Fibroblast of lung (primary cell): ENCODE results near the gene DCDC2. TPM values are rescaled to one million over a fixed set of nuclear protein-coding genes. Genes with fewer than 3 reads are reported as not detected.

Experiments
- DNase-seq, 2 donors: peaks; one replicate each; pipeline versions ENCODE4 v3.0.0 to v3.0.0-alpha.2; 2010; ENCODE audit warnings: low read depth in 2 of 2
- H2AFZ ChIP-seq: 2 replicates; pipeline ENCODE4 v1.5.1; 2012; ENCODE audit warnings: low read length, control low read depth, inconsistent platforms
- H3K27ac ChIP-seq: 2 replicates; pipeline ENCODE4 v1.5.1; 2011; ENCODE audit warnings: low read length, control low read depth; ENCODE audit not compliant: insufficient read depth
- H3K27me3 ChIP-seq: 2 replicates; pipeline ENCODE4 v1.5.1; 2011; ENCODE audit warnings: mild to moderate bottlenecking, low read length; ENCODE audit not compliant: control insufficient read depth, insufficient read depth
- H3K36me3 ChIP-seq: 2 replicates; pipeline ENCODE4 v1.5.1; 2011; ENCODE audit warnings: low read length; ENCODE audit not compliant: control insufficient read depth, insufficient read depth
- H3K4me1 ChIP-seq: 2 replicates; pipeline ENCODE4 v1.5.1; 2011; ENCODE audit warnings: low read length; ENCODE audit not compliant: control insufficient read depth, insufficient read depth; ENCODE audit errors: extremely low read depth
- H3K4me2 ChIP-seq: 2 replicates; pipeline ENCODE4 v1.5.1; 2011; ENCODE audit warnings: low read length, control low read depth; ENCODE audit not compliant: insufficient read depth; ENCODE audit errors: extremely low read depth
- H3K4me3 ChIP-seq, 4 experiments: fragments of 200-600 bp in 1 of 4; sonication (generic) in 1 of 4; replicated peaks in 1 of 4; 2 replicates each; pipeline ENCODE4 v1.5.1; 2011 to 2016; ENCODE audit warnings: low read length in 4 of 4, low read depth in 3 of 4, mild to moderate bottlenecking in 3 of 4, control low read depth in 2 of 4, inconsistent platforms in 1 of 4, mixed read lengths in 1 of 4; ENCODE audit not compliant: insufficient read depth in 1 of 4; ENCODE audit errors: control extremely low read depth in 1 of 4
- H3K79me2 ChIP-seq: 2 replicates; pipeline ENCODE4 v1.5.1; 2012; ENCODE audit warnings: mild to moderate bottlenecking, low read length, inconsistent platforms; ENCODE audit not compliant: control insufficient read depth, insufficient read depth
- H3K9ac ChIP-seq: 2 replicates; pipeline ENCODE4 v1.5.1; 2011; ENCODE audit warnings: mild to moderate bottlenecking, low read length, control low read depth; ENCODE audit not compliant: insufficient read depth
- H3K9me3 ChIP-seq: 2 replicates; pipeline ENCODE4 v1.5.1; 2012; ENCODE audit warnings: low read depth, low read length; ENCODE audit not compliant: control insufficient read depth, insufficient read depth
- H4K20me1 ChIP-seq: 2 replicates; pipeline ENCODE4 v1.5.1; 2011; ENCODE audit warnings: low read length; ENCODE audit not compliant: control insufficient read depth, insufficient read depth; ENCODE audit errors: extremely low read depth
- CTCF ChIP-seq, 2 donors: IDR thresholded peaks in 1 of 2; conservative IDR thresholded peaks in 1 of 2; 1 replicate in 1 of 2; 2 replicates in 1 of 2; pipeline ENCODE4 v1.5.1; 2011 to 2012; ENCODE audit warnings: low read length in 2 of 2, control low read depth in 1 of 2, inconsistent platforms in 1 of 2, low read depth in 1 of 2, mild to moderate bottlenecking in 1 of 2
- EZH2 ChIP-seq: IDR thresholded peaks from 2 replicates; pipeline ENCODE4 v1.5.1; 2012; ENCODE audit warnings: low read length, control low read depth, mild to moderate bottlenecking; ENCODE audit errors: missing control alignments
- polyA plus RNA-seq, 2 donors: library from polyadenylated mRNA; depleted of rRNA in 1 of 2; stranded (reverse) in 1 of 2; unstranded in 1 of 2; fragments of >200 nt; gene quantifications; 2 replicates each; pipeline ENCODE4 v1.2.1, GENCODE V29; 2011 to 2012; ENCODE audit warnings: missing spikeins in 1 of 2
- total RNA-seq: library from RNA; depleted of rRNA; stranded (reverse); fragments of >200 nt; gene quantifications from 2 replicates; pipeline ENCODE4 v1.2.1, GENCODE V29; 2014

The DCDC2 gene
- total and polyA plus RNA-seq, 2 donors (not counting 1 experiment from before 2014, with no cell fraction given) = 0.01 TPM; not detected in 1

- Histone ChIP-seq H3K79me2 (no peaks in the 10 kb centered on the region), H4K20me1 (no peaks in the 10 kb centered on the region), H3K9me3 (no peaks in the 10 kb centered on the region), H3K9ac (no peak overlapping the region), H2AFZ (no peak overlapping the region), H3K4me1 (no peaks in the 10 kb centered on the region), H3K4me2 (no peak overlapping the region), H3K4me3 (no peak overlapping the region), H3K27me3 (no peaks in the 10 kb centered on the region), H3K36me3 (no peaks in the 10 kb centered on the region), H3K27ac (no peak overlapping the region)
- TF ChIP-seq EZH2 = no peak
- no peak for DNase-seq
Measured at GRCh38 chr6:24149296-24149695, 208.6 kb downstream of the DCDC2 start.

- TF ChIP-seq CTCF (conservative IDR thresholded peaks at IDR 0.05 in 1 of 2, IDR thresholded peaks at IDR 0.05 in 1 of 2; ENCODE audit: low read depth in 1 of 2, low read length in 2 of 2) (no peak), EZH2 (no peak)
- no peaks in the 10 kb centered on the region for H3K4me1 ChIP-seq
- H3K79me2 ChIP-seq = no peaks in the 10 kb centered on the region
- no peaks in the 10 kb centered on the region for H3K36me3 ChIP-seq
- no peak overlapping the region for H3K27ac ChIP-seq
- H2AFZ ChIP-seq = no peak overlapping the region
- no peak for DNase-seq
- H3K9ac ChIP-seq = no peak overlapping the region
- no peaks in the 10 kb centered on the region for H4K20me1 ChIP-seq
- no peaks in the 10 kb centered on the region for H3K27me3 ChIP-seq
- H3K9me3 ChIP-seq = no peaks in the 10 kb centered on the region
- H3K4me2 ChIP-seq = no peak overlapping the region
- H3K4me3 ChIP-seq = no peak overlapping the region
Measured at GRCh38 chr6:24148684-24149083, 209.2 kb downstream of the DCDC2 start.

GRCh38 chr6:24148154-24148570 is 209.7 kb downstream of the DCDC2 start:
- H3K9me3 ChIP-seq = no peaks in the 10 kb centered on the region
- H4K20me1 ChIP-seq = no peaks in the 10 kb centered on the region
- no peak for TF ChIP-seq EZH2
- TF ChIP-seq CTCF (conservative IDR thresholded peaks at IDR 0.05 in 1 of 2, IDR thresholded peaks at IDR 0.05 in 1 of 2; ENCODE audit: low read depth in 1 of 2, low read length in 2 of 2) = no peak
- no peak overlapping the region for H3K9ac ChIP-seq
- no peaks in the 10 kb centered on the region for H3K4me1 ChIP-seq
- H3K4me3 ChIP-seq = no peak overlapping the region
- H3K36me3 ChIP-seq = no peaks in the 10 kb centered on the region
- H3K27ac ChIP-seq = no peak overlapping the region
- H3K4me2 ChIP-seq = no peak overlapping the region
- H3K79me2 ChIP-seq = no peaks in the 10 kb centered on the region
- DNase-seq = no peak
- H2AFZ ChIP-seq = no peak overlapping the region
- H3K27me3 ChIP-seq = no peaks in the 10 kb centered on the region
